Colonic mucosa (tissue), 4 donors: Measurements from ENCODE around the gene ZSCAN12. TPM values are rescaled to one million over a fixed set of nuclear protein-coding genes. Genes with fewer than 3 reads are reported as not detected.

Source experiments
- DNase-seq: peaks from one replicate; pipeline ENCODE4 v3.0.0-alpha.2; 2020
- H3K27ac ChIP-seq: fragments of 200-600 bp; one replicate; pipeline ENCODE4 v1.8.0; 2021
- H3K27me3 ChIP-seq: fragments of 200-600 bp; one replicate; pipeline ENCODE4 v1.8.0; 2021
- H3K36me3 ChIP-seq: fragments of 200-600 bp; one replicate; pipeline ENCODE4 v1.8.0; 2021
- H3K4me1 ChIP-seq: fragments of 200-600 bp; one replicate; pipeline ENCODE4 v1.8.0; 2021; ENCODE audit warnings: mild to moderate bottlenecking
- H3K4me3 ChIP-seq: fragments of 200-600 bp; one replicate; pipeline ENCODE4 v1.8.0; 2021
- H3K9ac ChIP-seq, 2 donors: one replicate each; pipeline ENCODE4 v1.7.0; 2013; ENCODE audit warnings: control low read depth in 2 of 2, low read depth in 2 of 2, low read length in 2 of 2
- H3K9me3 ChIP-seq: fragments of 200-600 bp; one replicate; pipeline ENCODE4 v1.8.0; 2021
- CTCF ChIP-seq: fragments of 200-600 bp; IDR thresholded peaks from one replicate; pipeline ENCODE4 v1.8.0; 2022; ENCODE audit warnings: antibody characterized with exemption, mild to moderate bottlenecking
- intact Hi-C: fragments of 100-400 bp; cut with DNase I; formaldehyde crosslinking; loops from one replicate; pipeline ENCODE4 v1.14.1; 2022
- total RNA-seq, 2 donors: library from RNA; stranded (reverse); fragmentation: NEBNext Ultra II Directional in 1 of 2; extraction: Animal tissue kit (Norgen Biotek cat#: 25700) in 1 of 2; gene quantifications; one replicate each; pipeline ENCODE4 v1.2.1, GENCODE V29; 2021
- donor health status: healthy.
- donor health status: DM: no; HTN: no; CAD: no.
- donor health status: DM: no; HTN: no; CAD: no.

Gene ZSCAN12
- total RNA-seq, 2 donors from 2014 or later, result 4.5 to 4.9 TPM

GRCh38 chr6:28345201-28345600 lies 54.3 kb downstream of the ZSCAN12 start:
- Histone ChIP-seq H3K4me3 (no peak overlapping the region), H3K9ac (no peak overlapping the region), H3K27me3 (no peaks in the 10 kb centered on the region), H3K4me1 (no peaks in the 10 kb centered on the region), H3K9me3 (no peaks in the 10 kb centered on the region), H3K36me3 (no peaks in the 10 kb centered on the region), H3K27ac (no peak overlapping the region)
- DNase-seq, result no peak
- no peak for TF ChIP-seq CTCF
- intact Hi-C loops, result no loop called here

- Histone ChIP-seq H3K9ac (no peak overlapping the region), H3K9me3 (no peaks in the 10 kb centered on the region), H3K36me3 (no peaks in the 10 kb centered on the region), H3K27ac (no peak overlapping the region), H3K4me3 (no peak overlapping the region), H3K4me1 (no peaks in the 10 kb centered on the region), H3K27me3 (no peaks in the 10 kb centered on the region)
- intact Hi-C loops, result no loop called here
- TF ChIP-seq CTCF, result no peak
- no peak for DNase-seq
Observed at GRCh38 chr6:28343898-28344677, 55.5 kb downstream of the ZSCAN12 start.

- Histone ChIP-seq H3K36me3 (no peaks in the 10 kb centered on the region), H3K9me3 (no peaks in the 10 kb centered on the region), H3K27ac (no peak overlapping the region), H3K4me3 (no peak overlapping the region), H3K27me3 (no peaks in the 10 kb centered on the region), H3K9ac (no peak overlapping the region), H3K4me1 (no peaks in the 10 kb centered on the region)
- DNase-seq, result no peak
- intact Hi-C loops, result no loop called here
- no peak for TF ChIP-seq CTCF
Observed at GRCh38 chr6:28340310-28341095, 59.0 kb downstream of the ZSCAN12 start.

- H3K9me3 ChIP-seq, result no peaks in the 10 kb centered on the region
- H3K36me3 ChIP-seq, result no peaks in the 10 kb centered on the region
- intact Hi-C loops, result no loop called here
- no peak for DNase-seq
- H3K4me1 ChIP-seq, result no peaks in the 10 kb centered on the region
- TF ChIP-seq CTCF, result no peak
- no peak overlapping the region for H3K4me3 ChIP-seq
- no peaks in the 10 kb centered on the region for H3K27me3 ChIP-seq
- H3K9ac ChIP-seq, result peak overlapping the region in 1 of 2 donors; percentile 98
- peak overlapping the region; percentile 97 for H3K27ac ChIP-seq
Observed at GRCh38 chr6:28337121-28337520, 62.4 kb downstream of the ZSCAN12 start.

GRCh38 chr6:28336284-28337120 lies 63.0 kb downstream of the ZSCAN12 start:
- Histone ChIP-seq H3K9ac (peak overlapping the region; percentile 88 to 98), H3K27me3 (no peaks in the 10 kb centered on the region), H3K27ac (peak overlapping the region; percentile 97), H3K36me3 (no peaks in the 10 kb centered on the region), H3K4me3 (peak overlapping the region; percentile 64), H3K4me1 (no peaks in the 10 kb centered on the region), H3K9me3 (no peaks in the 10 kb centered on the region)
- intact Hi-C loops, result no loop called here
- DNase-seq, result peak; percentile 65
- TF ChIP-seq CTCF, result no peak
